AG04449 (cell line): ENCODE measurements around the gene EML6.

Experiments used
- CTCF ChIA-PET: fragments of 350-600 bp; formaldehyde crosslinking; extraction: SDS; loops from one replicate; lab custom pipeline; 2021; ENCODE audit warnings: antibody characterized with exemption; lab: Yijun Ruan, JAX
- POLR2A ChIA-PET: fragments of 400-600, 350-600 bp; formaldehyde crosslinking; extraction: SDS; loops from one replicate; lab custom pipeline; 2020; ENCODE audit warnings: antibody characterized with exemption, inconsistent platforms; lab: Yijun Ruan, JAX
- DNase-seq: peaks from one replicate; pipeline ENCODE4 v3.0.0-alpha.2; 2010; ENCODE audit warnings: low read depth, low spot score
- H3K4me3 ChIP-seq: 2 replicates; pipeline ENCODE4 v1.5.1; 2011; ENCODE audit warnings: low read depth, mild to moderate bottlenecking, control low read depth, low read length
- CTCF ChIP-seq: IDR thresholded peaks from one replicate; pipeline ENCODE4 v1.5.1; 2011; ENCODE audit warnings: mild to moderate bottlenecking, moderate library complexity, low read length, control low read depth, inconsistent platforms; ENCODE audit not compliant: insufficient read depth; ENCODE audit errors: missing control alignments

EML6 gene

GRCh38 chr2:54906716-54907115 is 183.3 kb downstream of the EML6 start:
- ChIA-PET CTCF (interaction anchor here (0.7 kb wide), 1 partner anchor 13 kb away, joined by 3 read pairs; no protein-coding TSS in a partner anchor), POLR2A (no interaction called here)
- H3K4me3 ChIP-seq: no peak overlapping the region
- DNase-seq: no peak
- no peak for TF ChIP-seq CTCF

GRCh38 chr2:54907663-54908062 is 184.2 kb downstream of the EML6 start:
- POLR2A ChIA-PET: no interaction called here
- no peak for DNase-seq
- no peak for TF ChIP-seq CTCF
- CTCF ChIA-PET: interaction anchor here (0.7 to 2.1 kb wide), 4 partner anchors 8 to 267 kb away, joined by 3 to 4 read pairs (median 4); no protein-coding TSS in a partner anchor
- H3K4me3 ChIP-seq: no peak overlapping the region

GRCh38 chr2:54908591-54908990 is 185.1 kb downstream of the EML6 start:
- no peak for DNase-seq
- no peak overlapping the region for H3K4me3 ChIP-seq
- ChIA-PET CTCF (interaction anchor here (0.7 to 2.1 kb wide), 4 partner anchors 9 to 266 kb away, joined by 3 to 4 read pairs (median 4); no protein-coding TSS in a partner anchor), POLR2A (no interaction called here)
- no peak for TF ChIP-seq CTCF

GRCh38 chr2:54909001-54909400 is 185.5 kb downstream of the EML6 start:
- H3K4me3 ChIP-seq: no peak overlapping the region
- no peak for DNase-seq
- ChIA-PET POLR2A (no interaction called here), CTCF (interaction anchor here (2.1 kb wide), 1 partner anchor 259 kb away, joined by 4 read pairs; no protein-coding TSS in a partner anchor)
- TF ChIP-seq CTCF: no peak

- TF ChIP-seq CTCF: no peak
- CTCF ChIA-PET: interaction anchor here (1.0 to 1.2 kb wide), 2 partner anchors 13 to 62 kb away, joined by 3 read pairs; no protein-coding TSS in a partner anchor
- H3K4me3 ChIP-seq: no peak overlapping the region
- DNase-seq: no peak
- POLR2A ChIA-PET: no interaction called here
Observed at GRCh38 chr2:54912305-54912704, 188.8 kb downstream of the EML6 start.

GRCh38 chr2:54912893-54913292 is 189.4 kb downstream of the EML6 start:
- ChIA-PET POLR2A (no interaction called here), CTCF (interaction anchor here (1.0 kb wide), 1 partner anchor 13 kb away, joined by 3 read pairs; no protein-coding TSS in a partner anchor)
- H3K4me3 ChIP-seq: no peak overlapping the region
- no peak for TF ChIP-seq CTCF
- DNase-seq: no peak
